GM18517 (cell line): Measurements from ENCODE around the gene OR10P1.
"Not testable (repeated sequence)": the region's sequence is repeated elsewhere in the genome, so short reads cannot be mapped to it uniquely, and the experiment has no call there.

Experiments used
- ATAC-seq: cut with Tn5 transposase; IDR thresholded peaks from one replicate; pipeline ENCODE4 v1.9.1; 2021; ENCODE audit warnings: mild to moderate bottlenecking, moderate library complexity; ENCODE audit not compliant: unreplicated experiment

OR10P1 gene, protein sequence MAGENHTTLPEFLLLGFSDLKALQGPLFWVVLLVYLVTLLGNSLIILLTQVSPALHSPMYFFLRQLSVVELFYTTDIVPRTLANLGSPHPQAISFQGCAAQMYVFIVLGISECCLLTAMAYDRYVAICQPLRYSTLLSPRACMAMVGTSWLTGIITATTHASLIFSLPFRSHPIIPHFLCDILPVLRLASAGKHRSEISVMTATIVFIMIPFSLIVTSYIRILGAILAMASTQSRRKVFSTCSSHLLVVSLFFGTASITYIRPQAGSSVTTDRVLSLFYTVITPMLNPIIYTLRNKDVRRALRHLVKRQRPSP

DNA sequence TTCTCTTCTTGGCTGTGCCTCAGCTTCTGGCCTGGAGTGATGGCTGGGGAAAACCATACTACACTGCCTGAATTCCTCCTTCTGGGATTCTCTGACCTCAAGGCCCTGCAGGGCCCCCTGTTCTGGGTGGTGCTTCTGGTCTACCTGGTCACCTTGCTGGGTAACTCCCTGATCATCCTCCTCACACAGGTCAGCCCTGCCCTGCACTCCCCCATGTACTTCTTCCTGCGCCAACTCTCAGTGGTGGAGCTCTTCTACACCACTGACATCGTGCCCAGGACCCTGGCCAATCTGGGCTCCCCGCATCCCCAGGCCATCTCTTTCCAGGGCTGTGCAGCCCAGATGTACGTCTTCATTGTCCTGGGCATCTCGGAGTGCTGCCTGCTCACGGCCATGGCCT is at the start of gene OR10P1:
OR10P1 (plus strand) TSS at position 40 of the 400 bp plus-strand sequence; CDS start at position 40, 0 bp downstream.
- no peak for ATAC-seq

DNA sequence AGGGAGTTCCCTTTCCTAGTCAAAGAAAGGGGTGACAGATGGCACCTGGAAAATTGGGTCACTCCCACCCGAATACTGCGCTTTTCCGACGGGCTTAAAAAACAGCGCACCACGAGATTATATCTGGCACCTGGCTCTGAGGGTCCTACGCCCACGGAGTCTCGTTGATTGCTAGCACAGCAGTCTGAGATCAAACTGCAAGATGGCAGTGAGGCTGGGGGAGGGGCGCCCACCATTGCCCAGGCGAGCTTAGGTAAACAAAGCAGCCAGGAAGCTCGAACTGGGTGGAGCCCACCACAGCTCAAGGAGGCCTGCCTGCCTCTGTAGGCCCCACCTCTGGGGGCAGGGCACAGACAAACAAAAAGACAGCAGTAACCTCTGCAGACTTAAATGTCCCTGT is 46.5 kb upstream of the OR10P1 start:
- not testable (repeated sequence) for ATAC-seq

DNA sequence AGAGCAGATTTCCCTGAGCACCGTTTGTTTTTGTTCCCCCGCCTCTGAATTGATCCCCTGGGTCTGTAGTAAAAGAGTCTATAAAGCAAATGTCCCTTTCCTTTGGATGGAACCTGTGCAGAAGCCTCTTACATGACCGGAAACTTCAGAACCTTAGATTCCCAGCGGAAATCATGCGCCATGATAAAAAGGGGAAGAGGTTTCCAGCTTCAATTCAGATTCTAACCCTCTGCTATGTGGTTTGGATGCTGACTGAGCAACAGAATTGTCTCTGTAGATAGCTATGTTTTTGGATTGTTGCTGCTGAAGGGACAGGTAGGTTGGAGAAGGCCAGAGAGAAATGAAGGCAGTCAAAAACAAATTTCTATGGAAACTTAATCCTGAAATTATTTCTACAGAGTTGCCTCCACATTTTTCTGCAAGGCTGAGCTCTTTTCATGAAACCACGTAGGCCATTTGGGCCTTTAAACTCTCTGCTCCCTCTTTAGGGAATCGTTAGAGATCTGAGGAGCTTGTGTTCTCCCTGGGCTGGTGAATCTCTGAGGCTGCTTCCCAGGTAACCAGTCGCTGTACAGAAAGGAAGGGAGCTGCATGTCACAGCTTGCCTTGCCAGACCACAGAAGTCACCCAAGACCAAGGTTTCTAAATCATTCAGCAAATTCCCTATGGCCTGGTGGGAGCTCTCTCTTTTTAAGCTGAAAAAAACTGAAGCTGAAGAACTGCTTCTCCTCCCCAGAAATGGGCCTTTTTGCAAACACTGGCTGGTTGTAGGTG is 28.7 kb upstream of the OR10P1 start:
- no peak for ATAC-seq

DNA sequence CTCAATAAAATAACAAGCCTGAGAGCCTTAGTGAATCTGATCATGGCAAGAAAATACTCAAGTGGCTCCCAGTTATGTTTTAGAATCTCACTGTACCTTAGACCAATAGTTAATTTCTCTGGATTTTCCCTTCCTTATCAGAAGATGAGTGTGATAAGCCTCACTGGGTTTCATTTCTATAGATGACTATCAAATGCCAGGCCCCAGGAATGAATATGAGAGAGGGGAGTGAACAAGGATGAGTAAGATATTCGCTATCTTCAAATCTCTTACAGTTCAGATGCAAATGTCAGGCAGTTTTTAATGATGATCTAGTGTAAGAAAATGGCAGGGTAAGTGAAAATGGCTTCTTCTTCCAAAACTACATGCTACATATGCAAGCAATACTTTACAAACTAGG is 26.1 kb upstream of the OR10P1 start:
- ATAC-seq = no peak

DNA sequence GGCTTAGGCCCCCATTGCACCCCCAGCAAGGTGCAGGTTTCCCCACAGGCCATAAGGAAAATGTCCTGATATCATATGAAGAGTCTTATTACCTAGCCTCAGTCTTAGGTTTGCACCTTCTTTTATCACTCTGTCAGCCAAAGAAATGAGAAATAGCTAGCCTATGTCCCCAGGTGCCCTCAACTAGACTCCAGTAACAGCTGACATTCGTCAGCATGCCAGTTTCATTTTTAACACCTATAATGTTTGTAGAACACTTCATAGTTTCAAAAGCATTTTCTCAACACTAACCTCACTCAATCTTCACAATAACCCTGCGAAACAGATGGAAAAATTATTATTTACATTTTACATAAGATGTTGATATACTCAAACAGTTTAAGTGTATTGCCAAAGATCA is 24.0 kb upstream of the OR10P1 start:
- no peak for ATAC-seq

DNA sequence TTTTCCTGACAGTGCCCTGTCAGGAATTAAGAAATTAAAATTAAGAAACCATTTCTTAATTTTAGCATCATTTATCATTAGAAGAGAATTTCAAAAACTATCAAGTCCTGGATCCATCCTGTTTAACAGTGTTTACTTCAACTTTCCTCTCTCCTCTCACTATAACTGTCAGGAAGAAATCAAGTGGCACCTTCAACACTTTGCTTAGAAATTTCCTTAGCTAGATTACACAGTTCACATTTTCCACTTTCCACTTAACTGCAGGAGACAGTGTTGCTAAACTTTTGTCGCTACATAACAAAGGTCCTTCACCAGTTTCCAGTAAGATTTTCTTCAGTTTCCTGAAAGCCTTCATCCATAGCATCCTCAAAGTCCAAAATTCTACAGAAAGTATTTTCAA is 21.9 kb upstream of the OR10P1 start:
- ATAC-seq = no peak

DNA sequence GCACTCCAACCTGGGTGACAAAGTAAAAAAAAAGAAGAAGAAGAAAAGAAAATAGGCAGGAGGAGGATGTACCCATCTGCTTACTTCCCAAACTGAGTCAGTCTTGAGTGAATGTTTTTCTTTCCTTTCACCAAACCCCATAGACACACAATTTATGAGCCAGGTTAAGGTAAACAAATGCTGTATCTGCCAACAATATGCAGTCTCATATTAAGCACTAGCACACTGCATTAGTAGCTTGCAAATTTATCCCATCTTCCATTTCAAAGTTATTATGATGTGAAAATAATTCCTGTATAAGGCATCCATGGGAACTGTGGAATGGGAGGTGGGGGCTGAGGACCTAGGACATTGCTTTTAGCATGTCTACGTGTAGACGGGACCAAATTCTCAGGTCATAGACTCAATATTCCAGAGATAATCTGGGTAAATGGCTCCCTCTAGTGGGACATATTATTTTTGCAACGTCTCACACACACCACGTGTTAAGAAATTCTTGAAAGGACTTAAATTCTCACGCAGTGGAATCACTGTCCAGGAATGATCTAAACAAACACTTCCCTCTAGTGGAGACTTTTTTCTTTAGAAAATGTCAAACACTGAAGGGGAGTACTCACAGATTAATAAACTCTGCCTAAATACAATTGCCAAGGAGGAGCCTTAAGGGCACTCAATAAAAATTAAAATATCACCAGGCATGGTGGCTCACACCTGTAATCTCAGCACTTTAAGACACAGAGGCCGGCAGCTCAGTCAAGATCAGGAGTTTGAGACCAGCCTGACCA is 17.1 kb upstream of the OR10P1 start:
- peak; percentile 88 for ATAC-seq

DNA sequence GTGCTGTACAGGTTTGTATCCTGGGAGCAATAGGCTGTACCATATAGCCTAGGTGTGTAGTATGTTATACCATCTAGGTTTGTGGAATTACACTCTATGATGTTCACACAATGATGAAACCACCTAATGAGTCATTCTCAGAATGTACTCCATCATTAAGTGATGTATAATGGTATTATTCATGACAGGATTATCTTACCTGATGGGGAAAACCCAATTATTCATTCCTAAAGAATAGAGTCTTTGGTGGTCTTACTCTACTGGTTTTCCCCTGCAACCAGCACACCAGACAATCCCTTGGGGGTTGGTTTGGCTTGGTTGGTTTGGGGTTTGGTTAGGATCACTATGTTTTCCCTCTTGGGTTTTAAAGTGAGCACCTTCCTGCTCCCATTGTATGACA is 12.6 kb upstream of the OR10P1 start:
- peak; percentile 41 for ATAC-seq

DNA sequence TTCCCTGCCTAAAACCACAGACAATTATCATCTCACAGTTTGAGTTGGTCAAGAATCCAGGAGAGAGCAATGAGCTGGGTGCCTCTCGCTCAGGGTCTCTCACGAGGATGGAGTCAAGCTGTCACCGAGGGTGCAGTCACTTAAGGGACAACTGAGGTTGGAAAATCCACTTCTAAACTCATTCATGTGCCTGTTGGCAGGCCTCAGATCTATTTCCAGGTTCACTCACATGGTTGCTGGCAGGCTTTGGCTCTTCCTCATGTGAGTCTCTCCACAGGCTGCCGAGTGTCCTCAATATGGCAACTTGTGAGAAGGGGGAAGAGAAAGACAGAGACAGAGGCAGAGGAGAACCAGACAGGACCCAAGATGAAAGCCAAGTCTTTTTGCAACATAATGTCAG is 10.5 kb upstream of the OR10P1 start:
- no peak for ATAC-seq

DNA sequence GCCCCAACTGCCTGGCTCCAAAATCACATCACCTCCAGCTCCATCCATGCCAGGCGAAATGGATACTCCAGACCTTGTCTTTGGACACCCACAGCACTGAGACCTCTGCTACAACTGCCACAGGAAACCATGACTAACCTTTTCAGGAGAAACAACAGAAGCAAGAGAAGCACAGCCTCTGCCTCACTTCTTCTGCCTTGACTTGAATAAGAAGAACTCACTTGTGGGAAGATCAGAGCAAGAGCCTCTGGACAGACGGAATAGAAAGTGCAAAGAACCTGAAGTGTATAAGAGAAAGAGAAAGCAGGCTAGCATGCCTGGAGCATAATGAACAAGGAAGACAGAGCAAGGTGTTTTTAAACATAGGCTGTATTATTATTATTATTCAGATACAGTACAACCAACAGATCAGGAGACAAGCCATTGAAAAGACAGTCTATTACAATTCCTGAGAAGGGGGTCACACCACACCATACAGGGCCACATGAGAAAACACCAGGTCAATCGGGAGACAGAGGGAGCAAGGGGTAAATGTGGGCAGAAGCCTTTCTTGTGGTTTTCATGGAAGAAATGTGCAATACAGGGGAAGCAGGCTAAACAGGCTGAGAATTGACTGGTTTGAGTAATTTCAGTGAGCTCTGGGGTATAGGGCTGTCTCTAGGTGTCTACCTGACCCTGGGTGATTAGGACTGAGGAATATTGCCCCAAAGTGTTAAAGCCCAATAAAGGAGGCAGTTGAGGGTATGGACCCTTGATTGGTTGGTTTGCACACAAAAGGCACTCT is 7.4 kb upstream of the OR10P1 start:
- no peak for ATAC-seq

DNA sequence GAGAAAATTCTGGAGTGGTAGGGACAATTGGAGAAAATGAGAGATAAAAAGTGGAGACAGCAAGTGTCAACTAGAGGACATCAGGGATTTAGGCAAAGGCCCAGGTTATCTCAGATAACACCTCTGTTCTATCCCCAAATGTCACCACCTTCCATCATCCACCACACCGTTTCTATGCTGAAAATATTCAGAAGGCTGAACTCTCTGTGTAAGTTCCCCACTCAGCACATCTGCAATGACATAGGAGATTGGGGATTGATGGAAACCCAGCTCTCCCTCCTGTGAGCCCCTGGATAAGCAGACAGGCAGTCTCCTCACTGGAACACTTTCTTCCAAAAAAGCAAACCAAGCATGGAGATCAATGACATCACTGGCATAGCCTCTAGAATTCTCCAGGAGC is 5.6 kb upstream of the OR10P1 start:
- ATAC-seq = no peak

DNA sequence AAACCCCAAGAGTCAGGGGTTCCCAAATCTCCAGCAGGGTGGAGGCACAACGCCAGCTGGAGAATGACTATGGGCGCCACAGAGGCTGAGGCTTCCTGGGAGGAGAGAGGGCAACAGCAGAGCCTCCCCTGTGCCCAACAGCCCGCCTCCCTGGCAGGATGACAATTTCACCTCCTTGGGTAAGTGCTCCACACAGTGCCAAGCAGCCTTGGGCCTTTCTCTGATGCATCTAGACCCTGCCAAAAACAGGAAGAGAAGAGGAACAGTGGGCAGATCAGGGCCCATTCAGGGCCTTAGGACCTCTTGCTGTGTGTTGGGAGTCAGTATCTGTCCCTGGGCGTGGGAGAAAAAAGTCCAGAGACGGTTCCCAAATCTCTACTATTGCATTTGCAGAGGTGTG is 5.0 kb upstream of the OR10P1 start:
- no peak for ATAC-seq

DNA sequence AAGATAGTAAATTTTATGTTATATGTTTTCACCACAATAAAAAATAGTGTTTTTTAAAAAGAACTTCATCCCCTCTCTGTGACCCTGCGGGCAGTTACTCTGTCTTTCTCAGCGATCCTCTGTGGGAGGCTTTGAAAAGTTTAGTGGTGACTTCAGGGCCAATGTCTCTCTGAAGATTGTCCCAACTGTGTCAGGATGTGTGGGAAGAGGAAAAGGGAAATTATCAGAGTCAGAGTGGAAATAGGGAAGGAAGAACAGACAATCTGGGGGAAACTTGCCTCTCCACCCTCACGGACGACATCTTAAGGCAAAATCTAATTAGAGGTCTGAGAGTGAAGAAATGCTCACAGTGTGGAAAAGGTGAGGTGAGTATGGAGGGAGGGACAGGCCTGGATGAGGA is 3.5 kb upstream of the OR10P1 start:
- no peak for ATAC-seq

DNA sequence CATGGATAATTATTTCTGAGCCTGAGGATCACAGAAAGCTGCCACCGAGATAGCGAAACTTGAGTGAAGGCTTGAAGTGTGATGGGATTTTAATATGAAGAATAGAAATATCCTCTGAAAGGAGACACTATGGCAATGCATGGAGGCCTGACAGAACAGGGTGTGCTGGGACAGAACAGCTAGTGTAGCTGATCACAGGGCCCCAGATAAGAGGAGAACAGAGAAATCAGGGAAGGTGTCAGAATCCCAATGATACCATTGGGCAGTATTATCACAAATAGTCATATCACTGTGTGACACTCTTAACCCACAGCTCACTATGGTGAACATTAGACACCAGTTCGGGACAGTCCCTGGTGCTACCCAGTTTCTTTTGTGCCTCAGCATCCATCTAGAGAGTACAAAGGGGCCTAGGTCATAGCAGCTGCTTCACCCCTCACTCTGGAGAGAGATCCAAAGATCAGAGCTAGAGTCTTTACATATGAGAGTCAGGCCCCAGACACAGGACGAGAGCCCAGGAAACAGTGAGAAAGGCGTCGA is 506 bp upstream of the OR10P1 start:
- ATAC-seq = no peak

DNA sequence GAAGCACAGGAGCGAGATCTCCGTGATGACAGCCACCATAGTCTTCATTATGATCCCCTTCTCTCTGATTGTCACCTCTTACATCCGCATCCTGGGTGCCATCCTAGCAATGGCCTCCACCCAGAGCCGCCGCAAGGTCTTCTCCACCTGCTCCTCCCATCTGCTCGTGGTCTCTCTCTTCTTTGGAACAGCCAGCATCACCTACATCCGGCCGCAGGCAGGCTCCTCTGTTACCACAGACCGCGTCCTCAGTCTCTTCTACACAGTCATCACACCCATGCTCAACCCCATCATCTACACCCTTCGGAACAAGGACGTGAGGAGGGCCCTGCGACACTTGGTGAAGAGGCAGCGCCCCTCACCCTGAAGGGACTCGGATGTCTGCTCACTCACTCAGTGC is 775 bp downstream of the OR10P1 start:
- ATAC-seq = no peak

DNA sequence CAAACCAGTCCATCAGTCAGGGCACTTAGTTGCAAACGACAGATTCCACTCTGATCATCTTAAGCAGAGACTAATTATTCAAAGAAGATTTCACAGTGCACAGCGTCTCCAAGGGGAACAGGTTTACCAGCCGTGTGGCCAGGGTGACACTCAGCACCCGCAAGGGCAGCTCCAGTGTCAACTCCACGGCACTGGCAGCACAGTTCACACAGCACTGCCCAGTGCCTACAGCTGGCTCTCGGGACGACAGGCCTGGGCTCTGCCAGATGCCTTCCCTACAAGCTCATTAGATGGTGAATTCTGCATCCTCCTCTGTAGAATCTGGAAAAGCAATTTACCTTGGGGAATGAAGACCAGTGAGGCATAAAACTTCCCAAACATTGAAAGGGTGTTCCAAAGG is 4.9 kb downstream of the OR10P1 start:
- no peak for ATAC-seq

DNA sequence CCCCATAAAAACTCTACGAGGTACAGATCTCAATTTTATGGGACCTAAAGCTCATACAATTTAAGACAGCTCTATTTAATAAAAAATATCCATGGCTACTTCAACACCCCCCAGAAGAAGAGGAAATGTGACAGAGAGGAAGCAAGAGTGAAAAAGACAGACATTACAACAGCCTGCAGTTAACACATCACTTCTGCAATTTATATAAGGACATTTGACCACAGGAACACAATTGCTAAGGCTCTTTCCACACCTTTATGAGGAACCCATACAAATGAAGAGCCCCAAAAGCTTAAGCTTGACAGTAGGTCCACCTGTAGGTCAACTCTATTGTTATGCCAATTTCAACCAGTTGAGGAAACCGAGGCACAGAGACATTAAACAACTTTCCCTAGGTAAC is 5.6 kb downstream of the OR10P1 start:
- no peak for ATAC-seq

DNA sequence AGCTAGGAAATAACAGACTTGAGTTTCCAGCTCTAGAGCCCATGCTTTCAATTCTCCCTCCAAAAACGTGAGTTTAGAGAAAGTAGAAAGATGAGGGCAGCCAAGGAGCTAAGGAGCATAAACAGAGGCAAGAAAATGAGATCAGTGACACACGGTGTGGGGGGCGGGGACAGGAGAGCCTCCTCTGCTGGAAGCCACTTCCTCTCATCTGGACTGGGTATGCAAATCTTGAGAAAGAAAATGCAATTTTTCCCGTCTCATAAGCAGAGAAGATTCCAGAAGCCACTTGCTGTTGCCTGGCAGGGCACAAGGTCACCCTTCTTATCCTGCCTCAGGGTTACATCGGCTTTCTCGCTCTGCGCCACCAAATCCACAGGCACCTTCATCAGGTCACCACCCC is 6.0 kb downstream of the OR10P1 start:
- ATAC-seq = no peak

DNA sequence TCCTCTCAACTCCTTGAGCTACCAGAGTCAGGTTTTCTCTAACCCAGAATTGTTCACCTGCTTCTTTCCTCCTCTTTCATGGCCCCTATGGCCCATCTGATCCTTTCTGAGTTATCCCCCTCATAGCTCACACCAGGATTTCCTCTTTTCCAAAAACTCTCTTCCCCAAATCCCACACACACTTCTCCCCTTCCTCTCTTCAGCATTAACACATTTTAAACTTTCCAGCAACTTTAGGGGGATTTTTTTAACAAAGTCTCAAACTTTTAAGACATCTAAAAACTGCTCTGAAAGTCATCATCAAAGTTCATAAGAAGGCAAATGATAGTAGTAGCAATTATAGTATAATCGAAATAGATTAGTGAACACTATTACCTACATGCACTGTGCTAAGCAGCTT is 7.9 kb downstream of the OR10P1 start:
- ATAC-seq = no peak

DNA sequence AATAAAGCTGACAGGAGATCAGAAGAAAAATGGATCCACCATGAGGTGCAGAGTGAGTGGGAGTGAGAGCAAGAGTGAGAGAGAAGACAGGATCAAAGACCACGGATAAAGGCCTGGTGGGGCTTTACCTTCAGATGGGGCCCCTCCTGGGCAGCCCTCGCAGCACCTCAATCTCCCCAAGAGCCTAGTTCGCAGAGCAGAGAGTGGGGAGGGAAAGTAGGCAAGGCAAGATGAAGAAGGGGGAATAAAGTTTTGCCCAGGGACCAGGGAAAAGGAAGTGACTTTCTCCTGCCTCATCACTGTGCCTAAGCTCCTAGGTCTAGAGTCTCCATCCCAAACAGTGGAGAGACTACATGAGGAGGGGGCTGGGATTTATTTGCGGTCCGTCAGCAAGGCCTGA is 10.3 kb downstream of the OR10P1 start:
- ATAC-seq = no peak
